Measurements from ENCODE around the gene HIVEP2. TPM values are rescaled to one million over a fixed set of nuclear protein-coding genes. Genes with fewer than 3 reads are reported as not detected.

HIVEP2 gene
- total RNA-seq, 1 experiment from 2014 or later, result 10.3 TPM

GRCh38 chr6:142834853-142835252 lies 110.1 kb downstream of the HIVEP2 start:
- H3K4me1 ChIP-seq (ENCODE audit: control insufficient read depth, insufficient read depth, low read length), result peaks cover 13% of the 10 kb centered on the region
- H3K27me3 ChIP-seq (ENCODE audit: control insufficient read depth, insufficient read depth, low read length), result no peaks in the 10 kb centered on the region
- DNase-seq (ENCODE audit: low read depth, low spot score) (no peak), ATAC-seq (no peak)
- no peak overlapping the region for H3K4me3 ChIP-seq (ENCODE audit: low read depth in 2 of 2, low read length in 2 of 2)
- no peak for TF ChIP-seq POLR2AphosphoS5 (IDR thresholded peaks at IDR 0.05; ENCODE audit: low read depth, low read length)
- no peak for TF ChIP-seq SIN3A (IDR thresholded peaks at IDR 0.05; ENCODE audit: borderline replicate concordance, insufficient read depth, low read depth, low read length)
- TF ChIP-seq TCF7L2 (IDR thresholded peaks at IDR 0.05; ENCODE audit: low read depth, low read length), result no peak
- TF ChIP-seq REST (IDR thresholded peaks at IDR 0.05; ENCODE audit: insufficient read depth in 1 of 2, low read depth in 2 of 2, low read length in 1 of 2), result no peak
- TF ChIP-seq, protein P1, sequence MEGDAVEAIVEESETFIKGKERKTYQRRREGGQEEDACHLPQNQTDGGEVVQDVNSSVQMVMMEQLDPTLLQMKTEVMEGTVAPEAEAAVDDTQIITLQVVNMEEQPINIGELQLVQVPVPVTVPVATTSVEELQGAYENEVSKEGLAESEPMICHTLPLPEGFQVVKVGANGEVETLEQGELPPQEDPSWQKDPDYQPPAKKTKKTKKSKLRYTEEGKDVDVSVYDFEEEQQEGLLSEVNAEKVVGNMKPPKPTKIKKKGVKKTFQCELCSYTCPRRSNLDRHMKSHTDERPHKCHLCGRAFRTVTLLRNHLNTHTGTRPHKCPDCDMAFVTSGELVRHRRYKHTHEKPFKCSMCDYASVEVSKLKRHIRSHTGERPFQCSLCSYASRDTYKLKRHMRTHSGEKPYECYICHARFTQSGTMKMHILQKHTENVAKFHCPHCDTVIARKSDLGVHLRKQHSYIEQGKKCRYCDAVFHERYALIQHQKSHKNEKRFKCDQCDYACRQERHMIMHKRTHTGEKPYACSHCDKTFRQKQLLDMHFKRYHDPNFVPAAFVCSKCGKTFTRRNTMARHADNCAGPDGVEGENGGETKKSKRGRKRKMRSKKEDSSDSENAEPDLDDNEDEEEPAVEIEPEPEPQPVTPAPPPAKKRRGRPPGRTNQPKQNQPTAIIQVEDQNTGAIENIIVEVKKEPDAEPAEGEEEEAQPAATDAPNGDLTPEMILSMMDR (IDR thresholded peaks at IDR 0.05), result no peak
- CTCF ChIA-PET, result no interaction called here
- in situ Hi-C loops (cut with HindIII; ENCODE audit: low pct_unique_long_range_greater_than_20kb, low sequenced_read_pairs), result no loop called here
- no peaks in the 10 kb centered on the region for H3K9me3 ChIP-seq (ENCODE audit: control insufficient read depth, insufficient read depth, low read depth, low read length)
- POLR2A ChIA-PET, result no interaction called here
- no peaks in the 10 kb centered on the region; the same call in 1 of the 2 replicates for H3K36me3 ChIP-seq (ENCODE audit: control insufficient read depth, insufficient read depth, low read length)
- intact Hi-C loops (cut with micrococcal nuclease; ENCODE audit: unreplicated experiment), result no loop called here
- BruUV-seq (replicated peaks), result no TSS peak
- H3K27ac ChIP-seq (ENCODE audit: low read length), result no peak overlapping the region

GRCh38 chr6:142833798-142834197 lies 111.2 kb downstream of the HIVEP2 start:
- Histone ChIP-seq H3K27ac (ENCODE audit: low read length) (no peak overlapping the region), H3K4me3 (ENCODE audit: low read depth in 2 of 2, low read length in 2 of 2) (no peak overlapping the region), H3K9me3 (ENCODE audit: control insufficient read depth, insufficient read depth, low read depth, low read length) (no peaks in the 10 kb centered on the region), H3K4me1 (ENCODE audit: control insufficient read depth, insufficient read depth, low read length) (peaks cover 3% of the 10 kb centered on the region), H3K27me3 (ENCODE audit: control insufficient read depth, insufficient read depth, low read length) (no peaks in the 10 kb centered on the region), H3K36me3 (ENCODE audit: control insufficient read depth, insufficient read depth, low read length) (no peaks in the 10 kb centered on the region; the same call in 1 of the 2 replicates)
- ATAC-seq (no peak), DNase-seq (ENCODE audit: low read depth, low spot score) (no peak)
- CTCF ChIA-PET, result no interaction called here
- intact Hi-C loops (cut with micrococcal nuclease; ENCODE audit: unreplicated experiment) (no loop called here), in situ Hi-C loops (cut with HindIII; ENCODE audit: low pct_unique_long_range_greater_than_20kb, low sequenced_read_pairs) (no loop called here)
- POLR2A ChIA-PET, result no interaction called here
- TF ChIP-seq SIN3A (IDR thresholded peaks at IDR 0.05; ENCODE audit: borderline replicate concordance, insufficient read depth, low read depth, low read length) (no peak), POLR2AphosphoS5 (IDR thresholded peaks at IDR 0.05; ENCODE audit: low read depth, low read length) (no peak), TCF7L2 (IDR thresholded peaks at IDR 0.05; ENCODE audit: low read depth, low read length) (no peak)
- TF ChIP-seq, protein P1 (IDR thresholded peaks at IDR 0.05), result no peak
- no TSS peak for BruUV-seq (replicated peaks)

Data from Panc1 (cell line).